Breast epithelium (tissue), 3 donors: ENCODE measurements around the gene TCF7L1.

Experiments used
- CTCF ChIP-seq, 3 donors: fragments of 450-650 bp; IDR thresholded peaks; one replicate each; pipeline ENCODE4 v1.5.1; 2016 to 2017; ENCODE audit warnings: antibody characterized with exemption in 3 of 3, mild to moderate bottlenecking in 3 of 3, moderate library complexity in 3 of 3
- POLR2A ChIP-seq: fragments of 450-650 bp; IDR thresholded peaks from one replicate; pipeline ENCODE4 v1.6.1; 2016; ENCODE audit warnings: antibody characterized with exemption, mild to moderate bottlenecking, moderate library complexity
- POLR2AphosphoS5 ChIP-seq, 3 donors: sonication (generic); formaldehyde crosslinking; IDR thresholded peaks; one replicate each; pipeline ENCODE4 v1.6.1; 2017; ENCODE audit warnings: antibody characterized with exemption in 3 of 3

GRCh38 chr2:85199698-85200097, 66.5 kb downstream of the TCF7L1 start:
- TF ChIP-seq CTCF (IDR thresholded peaks at IDR 0.05) = no peak
- TF ChIP-seq POLR2A = no peak
- no peak for TF ChIP-seq POLR2AphosphoS5 (IDR thresholded peaks at IDR 0.05)
